ENCODE results near the gene MAPRE3. TPM values are rescaled to one million over a fixed set of nuclear protein-coding genes. Genes with fewer than 3 reads are reported as not detected.

MAPRE3 gene
- total RNA-seq, 1 donor from 2014 or later, result 4.1 TPM

DNA sequence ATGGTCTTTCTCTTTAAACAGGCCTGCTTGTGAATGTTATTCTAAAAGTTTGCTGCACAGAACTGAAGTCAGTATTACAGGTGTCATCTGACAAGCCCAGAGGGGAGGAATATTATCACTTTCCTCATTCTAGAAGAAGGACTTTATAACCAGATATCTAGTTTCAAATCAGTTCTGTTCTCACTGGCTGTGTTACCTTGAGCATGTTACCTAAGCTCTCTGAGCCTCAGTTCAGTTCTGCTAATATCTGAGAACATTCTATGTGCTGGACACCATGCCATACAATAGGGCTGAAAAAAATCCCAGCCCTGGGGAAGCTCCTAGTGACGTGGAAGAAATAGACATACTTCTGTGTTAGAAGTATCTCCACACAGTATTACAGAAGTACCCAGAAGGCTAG, 27.9 kb downstream of the MAPRE3 start:
- no peaks in the 10 kb centered on the region for H3K9me3 Mint-ChIP-seq (ENCODE audit: unreplicated experiment)
- no peak for DNase-seq (ENCODE audit: low spot score)
- H3K4me1 Mint-ChIP-seq (ENCODE audit: unreplicated experiment), result no peaks in the 10 kb centered on the region
- H3K4me3 Mint-ChIP-seq (ENCODE audit: unreplicated experiment), result no peak overlapping the region
- no peak overlapping the region for H3K27ac Mint-ChIP-seq (ENCODE audit: unreplicated experiment)
- peaks cover 2% of the 10 kb centered on the region for H3K27me3 Mint-ChIP-seq (ENCODE audit: unreplicated experiment)
- no peaks in the 10 kb centered on the region for H3K36me3 Mint-ChIP-seq (ENCODE audit: low read depth, unreplicated experiment)
- TF ChIP-seq, protein P1, sequence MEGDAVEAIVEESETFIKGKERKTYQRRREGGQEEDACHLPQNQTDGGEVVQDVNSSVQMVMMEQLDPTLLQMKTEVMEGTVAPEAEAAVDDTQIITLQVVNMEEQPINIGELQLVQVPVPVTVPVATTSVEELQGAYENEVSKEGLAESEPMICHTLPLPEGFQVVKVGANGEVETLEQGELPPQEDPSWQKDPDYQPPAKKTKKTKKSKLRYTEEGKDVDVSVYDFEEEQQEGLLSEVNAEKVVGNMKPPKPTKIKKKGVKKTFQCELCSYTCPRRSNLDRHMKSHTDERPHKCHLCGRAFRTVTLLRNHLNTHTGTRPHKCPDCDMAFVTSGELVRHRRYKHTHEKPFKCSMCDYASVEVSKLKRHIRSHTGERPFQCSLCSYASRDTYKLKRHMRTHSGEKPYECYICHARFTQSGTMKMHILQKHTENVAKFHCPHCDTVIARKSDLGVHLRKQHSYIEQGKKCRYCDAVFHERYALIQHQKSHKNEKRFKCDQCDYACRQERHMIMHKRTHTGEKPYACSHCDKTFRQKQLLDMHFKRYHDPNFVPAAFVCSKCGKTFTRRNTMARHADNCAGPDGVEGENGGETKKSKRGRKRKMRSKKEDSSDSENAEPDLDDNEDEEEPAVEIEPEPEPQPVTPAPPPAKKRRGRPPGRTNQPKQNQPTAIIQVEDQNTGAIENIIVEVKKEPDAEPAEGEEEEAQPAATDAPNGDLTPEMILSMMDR (IDR thresholded peaks at IDR 0.05; ENCODE audit: unreplicated experiment), result no peak

DNA sequence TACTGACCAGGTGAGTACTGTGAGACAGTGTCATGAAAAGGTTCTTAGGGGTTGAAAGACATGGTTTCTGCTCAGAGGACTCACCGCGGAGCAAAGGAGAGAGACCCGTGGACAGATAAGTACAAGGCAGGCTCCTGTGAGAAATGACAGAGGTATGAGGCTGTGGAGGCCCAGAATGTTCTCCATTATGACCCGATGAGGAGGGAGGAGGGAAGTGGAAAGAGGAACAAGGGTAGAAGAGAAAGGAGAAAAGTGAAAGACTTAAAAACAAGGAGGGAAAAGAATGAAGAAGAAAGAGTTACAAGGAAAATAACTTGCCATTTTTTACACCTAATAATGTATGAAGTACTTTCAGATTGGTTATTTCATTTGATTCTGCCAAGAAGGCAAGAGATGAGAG, 29.8 kb downstream of the MAPRE3 start:
- Mint-ChIP-seq H3K27ac (ENCODE audit: unreplicated experiment) (no peak overlapping the region), H3K27me3 (ENCODE audit: unreplicated experiment) (peaks cover 2% of the 10 kb centered on the region), H3K4me3 (ENCODE audit: unreplicated experiment) (no peak overlapping the region), H3K9me3 (ENCODE audit: unreplicated experiment) (no peaks in the 10 kb centered on the region), H3K4me1 (ENCODE audit: unreplicated experiment) (no peaks in the 10 kb centered on the region), H3K36me3 (ENCODE audit: low read depth, unreplicated experiment) (no peaks in the 10 kb centered on the region)
- TF ChIP-seq, protein P1 (IDR thresholded peaks at IDR 0.05; ENCODE audit: unreplicated experiment), result no peak
- DNase-seq (ENCODE audit: low spot score), result no peak

DNA sequence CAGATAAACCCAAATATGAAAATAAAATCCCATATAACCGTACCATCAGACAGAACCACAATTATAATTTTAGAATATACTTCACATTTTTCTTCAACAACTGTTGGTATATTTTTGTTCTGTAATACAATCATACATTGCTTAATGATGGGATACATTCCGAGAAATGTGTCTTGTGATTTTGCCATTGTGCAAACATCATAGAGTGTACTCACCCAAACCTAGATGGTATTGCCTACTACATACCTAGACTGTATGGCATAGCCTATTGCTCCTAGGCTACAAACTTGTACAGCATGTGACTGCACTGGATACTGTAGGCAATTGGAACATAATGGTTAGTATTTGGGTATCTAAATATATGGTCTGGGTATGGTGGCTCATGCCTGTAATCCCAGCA, 30.6 kb downstream of the MAPRE3 start:
- H3K27me3 Mint-ChIP-seq (ENCODE audit: unreplicated experiment), result peaks cover 2% of the 10 kb centered on the region
- TF ChIP-seq, protein P1 (IDR thresholded peaks at IDR 0.05; ENCODE audit: unreplicated experiment), result no peak
- no peak overlapping the region for H3K4me3 Mint-ChIP-seq (ENCODE audit: unreplicated experiment)
- DNase-seq (ENCODE audit: low spot score), result no peak
- no peaks in the 10 kb centered on the region for H3K4me1 Mint-ChIP-seq (ENCODE audit: unreplicated experiment)
- H3K27ac Mint-ChIP-seq (ENCODE audit: unreplicated experiment), result no peak overlapping the region
- H3K9me3 Mint-ChIP-seq (ENCODE audit: unreplicated experiment), result no peaks in the 10 kb centered on the region
- no peaks in the 10 kb centered on the region for H3K36me3 Mint-ChIP-seq (ENCODE audit: low read depth, unreplicated experiment)

DNA sequence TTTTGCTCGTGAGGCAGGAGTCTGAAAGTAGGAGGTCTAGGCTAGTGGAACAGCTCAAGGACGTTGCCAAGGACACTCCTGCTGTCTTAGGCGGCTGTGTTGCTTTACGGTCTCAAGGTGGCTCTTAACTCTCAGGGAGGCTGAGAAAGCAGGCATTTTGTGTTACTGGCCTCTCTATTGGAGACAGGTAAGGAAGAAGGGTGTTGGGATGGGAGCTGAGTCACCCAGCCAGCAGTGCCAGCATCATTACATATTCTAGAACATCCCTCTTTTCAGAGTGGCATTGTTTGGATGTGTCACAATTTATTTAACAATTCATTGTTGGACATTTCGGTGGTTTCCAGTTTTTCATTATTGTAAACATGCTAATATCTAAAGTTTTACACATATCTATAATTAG, 31.5 kb downstream of the MAPRE3 start:
- peaks cover 2% of the 10 kb centered on the region for H3K27me3 Mint-ChIP-seq (ENCODE audit: unreplicated experiment)
- TF ChIP-seq, protein P1 (IDR thresholded peaks at IDR 0.05; ENCODE audit: unreplicated experiment), result no peak

DNA sequence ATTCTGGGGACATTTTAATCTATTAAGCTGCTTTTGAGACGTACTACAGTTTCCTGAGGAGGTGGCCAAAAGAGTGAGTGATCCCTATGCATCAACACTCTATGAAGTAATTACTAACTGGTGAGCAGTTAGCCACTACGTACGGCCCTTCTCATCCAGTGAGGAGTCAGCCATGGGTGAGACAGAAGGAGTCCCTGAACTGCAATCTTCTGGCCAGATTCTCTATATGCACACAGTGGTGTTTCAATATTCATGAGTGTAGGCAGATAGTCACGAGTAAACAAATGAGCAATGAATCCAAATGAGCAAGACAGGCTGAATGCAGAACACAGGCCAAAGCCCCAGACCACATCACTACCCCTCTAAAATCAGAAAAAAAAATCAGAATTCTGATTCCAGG, 32.6 kb downstream of the MAPRE3 start:
- no peak overlapping the region for H3K4me3 Mint-ChIP-seq (ENCODE audit: unreplicated experiment)
- H3K4me1 Mint-ChIP-seq (ENCODE audit: unreplicated experiment), result peaks cover 5% of the 10 kb centered on the region
- peaks cover 2% of the 10 kb centered on the region for H3K27me3 Mint-ChIP-seq (ENCODE audit: unreplicated experiment)
- H3K27ac Mint-ChIP-seq (ENCODE audit: unreplicated experiment), result no peak overlapping the region
- DNase-seq (ENCODE audit: low spot score), result no peak
- TF ChIP-seq, protein P1 (IDR thresholded peaks at IDR 0.05; ENCODE audit: unreplicated experiment), result no peak
- no peaks in the 10 kb centered on the region for H3K9me3 Mint-ChIP-seq (ENCODE audit: unreplicated experiment)
- no peaks in the 10 kb centered on the region for H3K36me3 Mint-ChIP-seq (ENCODE audit: low read depth, unreplicated experiment)

More for the DNA sequence above, 31.5 kb downstream of the MAPRE3 start:
- DNase-seq (ENCODE audit: low spot score), result no peak
- Mint-ChIP-seq H3K4me1 (ENCODE audit: unreplicated experiment) (peaks cover 4% of the 10 kb centered on the region), H3K9me3 (ENCODE audit: unreplicated experiment) (no peaks in the 10 kb centered on the region), H3K36me3 (ENCODE audit: low read depth, unreplicated experiment) (no peaks in the 10 kb centered on the region), H3K27ac (ENCODE audit: unreplicated experiment) (no peak overlapping the region), H3K4me3 (ENCODE audit: unreplicated experiment) (no peak overlapping the region)
